ENCODE data around the gene LCN10. TPM values are rescaled to one million over a fixed set of nuclear protein-coding genes. Genes with fewer than 3 reads are reported as not detected.
A peak's percentile ranks its signal among the peaks of the same experiment; 100 is the strongest.

The LCN10 gene
- total RNA-seq, 6 donors from 2014 or later, result 0.39 to 17.8 (median 2.2) TPM

GRCh38 chr9:136754626-136755301 lies 12.0 kb upstream of the LCN10 start:
- TF ChIP-seq POLR2A (IDR thresholded peaks at IDR 0.05) (no peak), POLR2AphosphoS5 (IDR thresholded peaks at IDR 0.05) (no peak), EP300 (IDR thresholded peaks at IDR 0.05) (no peak)
- TF ChIP-seq, protein P1, sequence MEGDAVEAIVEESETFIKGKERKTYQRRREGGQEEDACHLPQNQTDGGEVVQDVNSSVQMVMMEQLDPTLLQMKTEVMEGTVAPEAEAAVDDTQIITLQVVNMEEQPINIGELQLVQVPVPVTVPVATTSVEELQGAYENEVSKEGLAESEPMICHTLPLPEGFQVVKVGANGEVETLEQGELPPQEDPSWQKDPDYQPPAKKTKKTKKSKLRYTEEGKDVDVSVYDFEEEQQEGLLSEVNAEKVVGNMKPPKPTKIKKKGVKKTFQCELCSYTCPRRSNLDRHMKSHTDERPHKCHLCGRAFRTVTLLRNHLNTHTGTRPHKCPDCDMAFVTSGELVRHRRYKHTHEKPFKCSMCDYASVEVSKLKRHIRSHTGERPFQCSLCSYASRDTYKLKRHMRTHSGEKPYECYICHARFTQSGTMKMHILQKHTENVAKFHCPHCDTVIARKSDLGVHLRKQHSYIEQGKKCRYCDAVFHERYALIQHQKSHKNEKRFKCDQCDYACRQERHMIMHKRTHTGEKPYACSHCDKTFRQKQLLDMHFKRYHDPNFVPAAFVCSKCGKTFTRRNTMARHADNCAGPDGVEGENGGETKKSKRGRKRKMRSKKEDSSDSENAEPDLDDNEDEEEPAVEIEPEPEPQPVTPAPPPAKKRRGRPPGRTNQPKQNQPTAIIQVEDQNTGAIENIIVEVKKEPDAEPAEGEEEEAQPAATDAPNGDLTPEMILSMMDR (IDR thresholded peaks at IDR 0.05), result no peak
- H3K27me3 ChIP-seq, result no peaks in the 10 kb centered on the region
- 81 to 84% methylated on average over 11 to 24 of the region's 24 CpGs for WGBS, 2 donors
- DNase-seq, result peak in 1 of 2 donors; percentile 76
- H3K9me3 ChIP-seq, result peaks cover 0 to 9% (median 3%) of the 10 kb centered on the region in 4 donors
- peaks cover 0 to 5% (median 0%) of the 10 kb centered on the region in 4 donors for H3K4me1 ChIP-seq
- no peak overlapping the region for H3K4me3 ChIP-seq
- no peak overlapping the region for H3K27ac ChIP-seq
- no peak for ATAC-seq (ENCODE audit: low FRiP score in 2 of 2)
- H3K36me3 ChIP-seq, result no peaks in the 10 kb centered on the region

DNA sequence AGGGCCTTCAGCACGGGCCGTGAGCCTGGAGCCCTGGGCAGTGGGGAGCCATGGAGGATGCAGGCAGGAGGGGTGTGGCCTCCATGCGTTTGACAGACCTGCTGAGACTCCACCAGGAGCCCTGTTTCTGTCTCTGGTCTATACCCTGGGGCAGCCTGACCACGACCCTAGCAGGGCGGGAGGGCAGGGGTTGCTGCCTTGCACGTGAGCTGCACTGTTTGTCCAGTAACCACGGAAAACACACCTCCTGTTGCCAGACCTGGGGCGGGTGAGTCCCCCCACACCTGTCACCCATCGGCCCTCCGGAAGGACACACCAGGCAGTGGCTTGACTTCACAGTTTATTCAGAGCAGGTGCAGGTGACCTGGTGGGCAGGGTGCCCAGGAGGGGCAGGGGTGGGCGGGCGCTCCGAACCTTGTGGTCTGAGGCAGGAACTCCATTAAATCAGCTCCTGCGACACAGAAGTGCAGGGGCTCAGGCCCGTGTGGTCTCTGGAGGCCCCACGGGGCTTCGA lies 11.4 kb upstream of the LCN10 start:
- Histone ChIP-seq H3K27ac (no peak overlapping the region), H3K4me1 (peaks cover 0 to 5% (median 2%) of the 10 kb centered on the region in 4 donors), H3K36me3 (no peaks in the 10 kb centered on the region), H3K9me3 (peaks cover 0 to 9% (median 3%) of the 10 kb centered on the region in 4 donors), H3K4me3 (no peak overlapping the region), H3K27me3 (no peaks in the 10 kb centered on the region)
- WGBS, 2 donors, result 77% methylated on average over 11 of the region's 17 CpGs; no CpG with 5 or more reads in 1 of the 2 donors
- DNase-seq (peak in 1 of 2 donors; percentile 55), ATAC-seq (ENCODE audit: low FRiP score in 2 of 2) (no peak)
- TF ChIP-seq EP300 (IDR thresholded peaks at IDR 0.05) (no peak), POLR2A (IDR thresholded peaks at IDR 0.05) (no peak), POLR2AphosphoS5 (IDR thresholded peaks at IDR 0.05) (no peak)
- TF ChIP-seq, protein P1 (IDR thresholded peaks at IDR 0.05), result no peak

DNA sequence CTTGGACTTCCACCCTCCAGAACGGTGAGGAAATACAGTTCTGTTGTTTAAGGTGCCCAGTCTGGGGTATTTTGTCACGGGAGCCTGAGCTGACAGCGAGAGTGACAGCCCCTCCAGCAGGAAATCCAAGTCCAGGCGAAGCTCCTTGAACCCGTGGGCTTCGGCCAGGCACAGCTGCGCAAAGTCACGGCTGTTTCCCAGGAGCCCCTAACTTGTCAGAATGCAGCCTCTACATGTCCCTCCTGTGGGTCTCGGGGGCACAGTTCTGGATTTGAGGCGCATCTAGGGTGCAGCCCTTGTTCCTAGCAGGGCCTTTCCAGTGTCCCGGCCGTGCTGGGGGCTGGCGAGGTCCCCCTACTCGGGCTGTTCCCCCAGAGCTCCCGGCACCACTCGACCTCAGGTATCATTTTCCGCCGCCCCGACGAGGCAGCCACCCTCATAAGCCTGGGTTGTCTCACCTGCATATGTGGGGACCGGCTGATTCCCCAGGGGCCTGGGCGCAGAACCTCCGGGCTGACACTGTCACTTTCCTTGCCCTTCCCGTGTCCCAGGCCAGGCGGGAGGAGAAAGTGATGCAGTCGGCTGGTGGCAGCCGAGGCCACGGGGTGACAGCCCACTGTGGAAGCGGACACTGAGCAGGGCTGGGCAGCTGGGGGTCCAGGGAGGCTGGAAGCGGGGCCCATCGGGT lies 10.8 kb upstream of the LCN10 start:
- Histone ChIP-seq H3K36me3 (no peaks in the 10 kb centered on the region), H3K27me3 (no peaks in the 10 kb centered on the region), H3K4me1 (peaks cover 0 to 7% (median 2%) of the 10 kb centered on the region in 4 donors), H3K4me3 (no peak overlapping the region), H3K9me3 (peaks cover 0 to 9% (median 3%) of the 10 kb centered on the region in 4 donors), H3K27ac (no peak overlapping the region)
- no peak for ATAC-seq (ENCODE audit: low FRiP score in 2 of 2)
- whole genome bisulfite sequencing, 2 donors, result 81 to 84% methylated on average over 13 to 27 of the region's 31 CpGs
- no peak for TF ChIP-seq EP300 (IDR thresholded peaks at IDR 0.05)
- TF ChIP-seq POLR2A (IDR thresholded peaks at IDR 0.05), result no peak
- no peak for TF ChIP-seq POLR2AphosphoS5 (IDR thresholded peaks at IDR 0.05)
- TF ChIP-seq, protein P1 (IDR thresholded peaks at IDR 0.05), result no peak
- peak in 1 of 2 donors; percentile 62 for DNase-seq

DNA sequence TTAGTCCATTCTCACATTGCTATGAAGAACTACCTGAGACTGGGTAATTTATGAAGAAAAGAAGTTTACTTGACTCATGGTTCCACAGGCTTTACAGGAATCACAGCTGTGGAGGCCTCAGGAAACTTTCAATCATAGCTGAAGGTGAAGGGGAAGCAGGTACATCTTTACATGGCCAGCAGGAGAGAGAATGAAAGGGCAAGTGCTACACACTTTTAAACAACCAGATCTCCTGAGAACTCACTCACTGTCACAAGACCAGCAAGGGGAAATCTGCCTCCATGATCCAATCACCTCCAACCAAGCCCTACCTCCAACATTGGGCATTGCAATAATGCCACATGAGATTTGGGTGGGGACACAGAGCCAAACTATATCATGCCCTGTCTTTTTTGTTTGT lies 9.1 kb upstream of the LCN10 start:
- Histone ChIP-seq H3K4me1 (peaks cover 0 to 11% (median 0%) of the 10 kb centered on the region in 4 donors), H3K36me3 (no peaks in the 10 kb centered on the region), H3K4me3 (no peak overlapping the region), H3K27me3 (no peaks in the 10 kb centered on the region), H3K9me3 (peaks cover 0 to 9% (median 3%) of the 10 kb centered on the region in 4 donors), H3K27ac (no peak overlapping the region)
- TF ChIP-seq, protein P1 (IDR thresholded peaks at IDR 0.05), result no peak
- TF ChIP-seq POLR2AphosphoS5 (IDR thresholded peaks at IDR 0.05) (no peak), EP300 (IDR thresholded peaks at IDR 0.05) (no peak), POLR2A (IDR thresholded peaks at IDR 0.05) (no peak)
- DNase-seq (no peak), ATAC-seq (ENCODE audit: low FRiP score in 2 of 2) (no peak)

All from upper lobe of left lung (tissue), 6 donors.